NCI-H748 treated with DMSO at 0.1 percent for 48 hours (cell line): Measurements from ENCODE around the gene NDUFAF8.

Experiments
- DNase-seq: peaks from one replicate; lab custom pipeline; 2025; lab: John Stamatoyannopoulos, UW

Gene NDUFAF8

GRCh38 chr17:81253358-81254131 lies 14.4 kb downstream of the NDUFAF8 start:
- peak; percentile 8 for DNase-seq

- DNase-seq: peak; percentile 10
Observed at GRCh38 chr17:81254955-81255717, 16.0 kb downstream of the NDUFAF8 start.

GRCh38 chr17:81256616-81257015 lies 17.5 kb downstream of the NDUFAF8 start:
- DNase-seq: no peak

- DNase-seq: no peak
Observed at GRCh38 chr17:81257533-81257932, 18.4 kb downstream of the NDUFAF8 start.

GRCh38 chr17:81258292-81258691 lies 19.2 kb downstream of the NDUFAF8 start:
- DNase-seq: no peak

- DNase-seq: no peak
Observed at GRCh38 chr17:81259058-81259605, 20.0 kb downstream of the NDUFAF8 start.

GRCh38 chr17:81260171-81260570 lies 21.1 kb downstream of the NDUFAF8 start:
- no peak for DNase-seq

- DNase-seq: no peak
Observed at GRCh38 chr17:81260641-81261040, 21.5 kb downstream of the NDUFAF8 start.

GRCh38 chr17:81261096-81261495 lies 22.0 kb downstream of the NDUFAF8 start:
- DNase-seq: no peak

GRCh38 chr17:81261582-81262336 lies 22.6 kb downstream of the NDUFAF8 start:
- no peak for DNase-seq

- DNase-seq: no peak
Observed at GRCh38 chr17:81263371-81264181, 24.5 kb downstream of the NDUFAF8 start.

GRCh38 chr17:81264640-81265039 lies 25.5 kb downstream of the NDUFAF8 start:
- DNase-seq: no peak

GRCh38 chr17:81265576-81265975 lies 26.5 kb downstream of the NDUFAF8 start:
- DNase-seq: no peak

- DNase-seq: no peak
Observed at GRCh38 chr17:81267390-81268067, 28.4 kb downstream of the NDUFAF8 start.

- DNase-seq: no peak
Observed at GRCh38 chr17:81270279-81270678, 31.2 kb downstream of the NDUFAF8 start.

GRCh38 chr17:81271226-81271625 lies 32.1 kb downstream of the NDUFAF8 start:
- no peak for DNase-seq

- DNase-seq: no peak
Observed at GRCh38 chr17:81272616-81273015, 33.5 kb downstream of the NDUFAF8 start.

GRCh38 chr17:81273698-81274470 lies 34.8 kb downstream of the NDUFAF8 start:
- no peak for DNase-seq

- DNase-seq: no peak
Observed at GRCh38 chr17:81274471-81274855, 35.3 kb downstream of the NDUFAF8 start.

- DNase-seq: no peak
Observed at GRCh38 chr17:81276781-81277180, 37.7 kb downstream of the NDUFAF8 start.
